Transverse colon (tissue), 4 donors: ENCODE results near the gene SPRR2B. TPM values are rescaled to one million over a fixed set of nuclear protein-coding genes. Genes with fewer than 3 reads are reported as not detected.

Experiments
- DNase-seq: peaks from one replicate; pipeline ENCODE4 v3.0.0-alpha.2; 2019
- H3K27ac ChIP-seq, 4 donors: fragments of 200-600 bp; sonication (generic); 2 replicates each; pipeline ENCODE4 v1.5.1; 2016 to 2018; ENCODE audit warnings: inconsistent platforms in 4 of 4
- H3K27me3 ChIP-seq: fragments of 200-600 bp; sonication (generic); 2 replicates; pipeline ENCODE4 v1.5.1; 2017; ENCODE audit warnings: inconsistent platforms
- H3K36me3 ChIP-seq, 4 donors: fragments of 200-600 bp; sonication (generic); 2 replicates each; pipeline ENCODE4 v1.5.1; 2017 to 2019; ENCODE audit warnings: inconsistent platforms in 4 of 4
- H3K4me1 ChIP-seq, 4 donors: fragments of 200-600 bp; sonication (generic); 2 replicates each; pipeline ENCODE4 v1.5.1; 2017 to 2020; ENCODE audit warnings: inconsistent platforms in 4 of 4
- H3K4me3 ChIP-seq, 4 donors: fragments of 200-600 bp; sonication (generic); 1 replicate in 1 of 4; 2 replicates in 3 of 4; pipeline versions ENCODE4 v1.5.1 to v1.6.1; 2017 to 2019; ENCODE audit warnings: inconsistent platforms in 4 of 4
- H3K9me3 ChIP-seq, 2 donors: fragments of 200-600 bp; sonication (generic); 2 replicates each; pipeline ENCODE4 v1.5.1; 2017 to 2019; ENCODE audit warnings: inconsistent platforms in 2 of 2
- EP300 ChIP-seq: sonication (generic); formaldehyde crosslinking; IDR thresholded peaks from one replicate; pipeline ENCODE4 v1.6.1; 2017; ENCODE audit warnings: antibody characterized with exemption, low read depth
- POLR2A ChIP-seq: fragments of 450-650 bp; IDR thresholded peaks from one replicate; pipeline ENCODE4 v1.6.1; 2016; ENCODE audit warnings: antibody characterized with exemption, mild to moderate bottlenecking, moderate library complexity
- POLR2AphosphoS5 ChIP-seq, 3 donors: sonication (generic); formaldehyde crosslinking; IDR thresholded peaks; one replicate each; pipeline ENCODE4 v1.6.1; 2016; ENCODE audit warnings: antibody characterized with exemption in 3 of 3
- WGBS, 2 donors: methylation state at CpG; one replicate each; pipeline ENCODE4 v1.1.5; 2018; ENCODE audit warnings: low coverage in 1 of 2; 5-methylcytosine and 5-hydroxymethylcytosine counted together
- in situ Hi-C, 4 donors: fragments of 200-750 bp; cut with MboI; loops; one replicate each; pipeline versions ENCODE4 v1.15.0 to v1.15.1; 2017; ENCODE audit warnings: low sequenced_read_pairs in 3 of 4, low pct_ligation_motif_present in 1 of 4, low pct_unique_long_range_greater_than_20kb in 1 of 4
- intact Hi-C: fragments of 100-400 bp; cut with DNase I; formaldehyde crosslinking; loops from one replicate; pipeline ENCODE4 v1.15.1; 2023; ENCODE audit warnings: low total_unique reads
- total RNA-seq, 4 donors: library from RNA; depleted of rRNA; stranded (reverse); fragments of >200 nt; gene quantifications; one replicate each; pipeline ENCODE4 v1.1.0, GENCODE V29; 2016
- TF ChIP-seq, protein P1 (sequence below), 5 experiments: fragments of 200-600 bp in 3 of 5; fragments of 450-650 bp in 2 of 5; sonication (generic) in 3 of 5; IDR thresholded peaks; 1 replicate in 2 of 5; 2 replicates in 3 of 5; pipeline ENCODE4 v1.5.1; 2016 to 2017; ENCODE audit warnings: antibody characterized with exemption in 5 of 5, inconsistent platforms in 3 of 5, mild to moderate bottlenecking in 2 of 5, moderate library complexity in 1 of 5

The SPRR2B gene
- total RNA-seq, 4 donors from 2014 or later: not detected

DNA sequence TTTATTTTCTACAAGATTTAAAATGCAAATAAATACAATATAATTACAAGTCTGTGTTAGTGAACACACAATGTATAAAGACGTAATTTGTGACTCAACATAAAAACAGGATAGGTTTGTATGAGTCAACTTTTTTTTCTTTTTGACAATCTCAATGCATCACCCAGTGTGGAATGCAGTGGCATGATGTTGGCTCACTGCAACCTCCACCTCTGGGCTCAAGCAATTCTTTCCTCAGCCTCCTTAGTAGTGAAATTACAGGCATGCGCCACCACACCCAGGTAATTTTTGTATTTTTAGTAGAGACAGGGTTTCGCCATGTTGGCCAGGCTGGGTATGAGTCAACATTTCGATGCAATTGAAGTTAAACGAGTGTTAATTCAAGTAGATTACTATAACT, 28.8 kb upstream of the SPRR2B start:
- intact Hi-C loops (no loop called here), in situ Hi-C loops (no loop called here)
- H3K27ac ChIP-seq: no peak overlapping the region
- no peak overlapping the region for H3K4me3 ChIP-seq
- no peaks in the 10 kb centered on the region for H3K36me3 ChIP-seq
- DNase-seq: no peak
- peaks cover 0 to 2% of the 10 kb centered on the region in 2 donors for H3K9me3 ChIP-seq
- WGBS, 2 donors: 75 to 83% methylated on average over 4 to 5 of the region's 5 CpGs
- TF ChIP-seq POLR2AphosphoS5 (IDR thresholded peaks at IDR 0.05) (no peak), EP300 (no peak), POLR2A (no peak)
- TF ChIP-seq, protein P1, sequence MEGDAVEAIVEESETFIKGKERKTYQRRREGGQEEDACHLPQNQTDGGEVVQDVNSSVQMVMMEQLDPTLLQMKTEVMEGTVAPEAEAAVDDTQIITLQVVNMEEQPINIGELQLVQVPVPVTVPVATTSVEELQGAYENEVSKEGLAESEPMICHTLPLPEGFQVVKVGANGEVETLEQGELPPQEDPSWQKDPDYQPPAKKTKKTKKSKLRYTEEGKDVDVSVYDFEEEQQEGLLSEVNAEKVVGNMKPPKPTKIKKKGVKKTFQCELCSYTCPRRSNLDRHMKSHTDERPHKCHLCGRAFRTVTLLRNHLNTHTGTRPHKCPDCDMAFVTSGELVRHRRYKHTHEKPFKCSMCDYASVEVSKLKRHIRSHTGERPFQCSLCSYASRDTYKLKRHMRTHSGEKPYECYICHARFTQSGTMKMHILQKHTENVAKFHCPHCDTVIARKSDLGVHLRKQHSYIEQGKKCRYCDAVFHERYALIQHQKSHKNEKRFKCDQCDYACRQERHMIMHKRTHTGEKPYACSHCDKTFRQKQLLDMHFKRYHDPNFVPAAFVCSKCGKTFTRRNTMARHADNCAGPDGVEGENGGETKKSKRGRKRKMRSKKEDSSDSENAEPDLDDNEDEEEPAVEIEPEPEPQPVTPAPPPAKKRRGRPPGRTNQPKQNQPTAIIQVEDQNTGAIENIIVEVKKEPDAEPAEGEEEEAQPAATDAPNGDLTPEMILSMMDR (IDR thresholded peaks at IDR 0.05): no peak
- H3K4me1 ChIP-seq: no peaks in the 10 kb centered on the region
- H3K27me3 ChIP-seq: no peaks in the 10 kb centered on the region

DNA sequence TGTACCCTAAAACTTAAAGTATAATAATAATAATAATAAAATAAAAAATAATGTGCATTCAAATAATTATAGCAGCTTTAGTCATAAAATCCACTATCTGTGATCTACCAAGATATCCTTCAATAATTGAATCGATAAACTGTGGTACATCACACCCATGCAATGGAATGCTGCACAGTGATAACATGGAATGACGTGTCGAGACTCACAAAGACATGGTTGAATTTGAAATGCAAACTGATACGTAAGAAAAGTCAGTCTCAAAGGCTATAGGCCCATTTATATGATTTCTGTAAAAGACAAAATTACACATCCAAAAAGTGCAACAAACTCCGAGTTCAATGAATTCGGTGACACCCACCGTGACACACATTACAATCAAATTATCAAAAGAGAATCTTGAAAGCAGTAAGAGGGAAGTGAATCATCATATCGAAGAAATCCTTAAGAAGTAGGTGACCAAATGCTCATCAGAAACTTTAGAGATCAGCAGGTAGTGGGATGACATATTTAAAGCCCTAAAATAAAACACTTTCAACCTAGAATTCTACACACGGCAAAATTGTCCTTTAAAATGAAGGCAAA, 28.1 kb upstream of the SPRR2B start:
- Histone ChIP-seq H3K27me3 (no peaks in the 10 kb centered on the region), H3K36me3 (no peaks in the 10 kb centered on the region), H3K4me1 (no peaks in the 10 kb centered on the region), H3K9me3 (no peaks in the 10 kb centered on the region), H3K4me3 (no peak overlapping the region), H3K27ac (no peak overlapping the region)
- DNase-seq: no peak
- in situ Hi-C loops: no loop called here
- TF ChIP-seq POLR2AphosphoS5 (IDR thresholded peaks at IDR 0.05): no peak
- TF ChIP-seq, protein P1 (IDR thresholded peaks at IDR 0.05): no peak
- TF ChIP-seq POLR2A: no peak
- no peak for TF ChIP-seq EP300
- 78 to 88% methylated on average over 9 of the region's 9 CpGs for WGBS, 2 donors
- intact Hi-C loops: no loop called here

DNA sequence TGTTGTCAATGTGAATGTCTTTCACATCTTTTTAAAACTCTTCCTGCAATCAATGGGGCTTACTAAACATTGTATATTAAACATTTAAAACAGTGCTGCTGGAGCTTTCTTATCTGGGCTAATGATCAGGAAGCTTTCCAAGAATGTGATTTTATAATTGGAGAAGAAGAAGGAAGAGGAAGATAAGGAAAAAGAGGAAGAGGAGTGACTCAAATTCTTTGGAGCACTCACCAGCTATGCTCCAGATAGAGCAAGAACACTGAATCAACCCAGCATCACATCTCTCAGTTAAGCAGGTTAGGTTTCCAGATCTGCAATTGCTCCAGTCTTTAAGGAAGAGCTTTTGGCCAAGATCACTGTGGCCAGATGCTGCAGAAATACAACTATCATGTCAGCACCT, 24.4 kb upstream of the SPRR2B start:
- no peak for DNase-seq
- H3K27ac ChIP-seq: no peak overlapping the region
- intact Hi-C loops: no loop called here
- no peaks in the 10 kb centered on the region for H3K27me3 ChIP-seq
- no peaks in the 10 kb centered on the region for H3K36me3 ChIP-seq
- TF ChIP-seq, protein P1 (IDR thresholded peaks at IDR 0.05): no peak
- TF ChIP-seq EP300 (no peak), POLR2A (no peak), POLR2AphosphoS5 (IDR thresholded peaks at IDR 0.05) (no peak)
- no peaks in the 10 kb centered on the region for H3K9me3 ChIP-seq
- no peak overlapping the region for H3K4me3 ChIP-seq
- no peaks in the 10 kb centered on the region for H3K4me1 ChIP-seq
- in situ Hi-C loops: no loop called here

DNA sequence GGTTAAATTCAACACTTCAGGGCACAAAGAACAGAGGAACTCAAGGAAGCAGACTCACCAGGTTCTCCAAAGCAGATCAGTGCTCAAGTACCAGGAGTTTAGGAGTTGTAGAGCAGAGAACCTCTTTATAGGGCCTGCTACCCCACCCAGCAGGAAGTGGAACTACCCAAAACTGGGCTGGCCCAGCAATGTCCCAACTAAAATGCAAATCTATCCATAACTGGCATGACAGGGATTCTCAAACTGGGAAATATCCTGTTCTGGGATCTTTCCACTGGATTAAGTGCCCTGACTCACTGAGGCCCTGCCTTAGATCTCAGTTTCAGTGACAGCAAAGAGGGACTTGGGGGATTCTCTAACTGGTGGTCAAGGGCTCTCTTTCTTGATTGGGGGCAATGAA, 23.0 kb upstream of the SPRR2B start, which contains the start of gene SPRR2E:
Gene SPRR2E, minus strand, starts transcription at position 101 of the 400 bp plus-strand sequence. CDS start 775 bp downstream, outside the sequence.
- Histone ChIP-seq H3K4me3 (no peak within 1 kb of the TSS), H3K27ac (no peak within 1 kb of the TSS), H3K4me1 (no peaks in the 10 kb centered on the region), H3K27me3 (no peaks in the 10 kb centered on the region), H3K36me3 (no peaks in the 10 kb centered on the region), H3K9me3 (no peaks in the 10 kb centered on the region)
- no peak for DNase-seq
- in situ Hi-C loops (no loop called here), intact Hi-C loops (no loop called here)
- TF ChIP-seq POLR2A: no peak
- TF ChIP-seq, protein P1 (IDR thresholded peaks at IDR 0.05): no peak
- no peak for TF ChIP-seq EP300
- TF ChIP-seq POLR2AphosphoS5 (IDR thresholded peaks at IDR 0.05): no peak
